GM19043 (cell line): ENCODE data around the gene JOSD2.
"Not testable (repeated sequence)": the region's sequence is repeated elsewhere in the genome, so short reads cannot be mapped to it uniquely, and the experiment has no call there.

Experiments used
- ATAC-seq: cut with Tn5 transposase; IDR thresholded peaks from one replicate; pipeline ENCODE4 v1.9.1; 2021; ENCODE audit warnings: low read depth; ENCODE audit not compliant: unreplicated experiment

JOSD2 gene

GRCh38 chr19:50478901-50479715, 31.9 kb downstream of the JOSD2 start:
- ATAC-seq, result no peak

- ATAC-seq, result no peak
Observed at GRCh38 chr19:50477751-50478515, 33.1 kb downstream of the JOSD2 start.

GRCh38 chr19:50476907-50477238, 34.1 kb downstream of the JOSD2 start:
- ATAC-seq, result no peak

GRCh38 chr19:50476224-50476906, 34.6 kb downstream of the JOSD2 start, which contains the start of the genes EMC10 and GARIN5A:
Gene EMC10, plus strand, starts transcription at chr19:50476507. Its CDS starts 38 bp downstream, at chr19:50476545.
Gene GARIN5A, minus strand, starts transcription at chr19:50476848. Its CDS starts 460 bp downstream, at chr19:50476388.
- ATAC-seq, result no peak

GRCh38 chr19:50475736-50476223, 35.2 kb downstream of the JOSD2 start:
- ATAC-seq, result no peak

GRCh38 chr19:50475101-50475568, 35.9 kb downstream of the JOSD2 start:
- no peak for ATAC-seq

- not testable (repeated sequence) for ATAC-seq
Observed at GRCh38 chr19:50473336-50473735, 37.7 kb downstream of the JOSD2 start.

- ATAC-seq, result no peak
Observed at GRCh38 chr19:50468818-50469217, 42.2 kb downstream of the JOSD2 start.

- ATAC-seq, result no peak
Observed at GRCh38 chr19:50467566-50467965, 43.4 kb downstream of the JOSD2 start.

GRCh38 chr19:50466706-50467039, 44.3 kb downstream of the JOSD2 start:
- ATAC-seq, result no peak

- no peak for ATAC-seq
Observed at GRCh38 chr19:50465986-50466705, 44.8 kb downstream of the JOSD2 start.

- ATAC-seq, result no peak
Observed at GRCh38 chr19:50465000-50465399, 46.0 kb downstream of the JOSD2 start.

- no peak for ATAC-seq
Observed at GRCh38 chr19:50464348-50464747, 46.6 kb downstream of the JOSD2 start.

- ATAC-seq, result no peak
Observed at GRCh38 chr19:50462970-50463369, 48.0 kb downstream of the JOSD2 start.

GRCh38 chr19:50461066-50461875, 49.7 kb downstream of the JOSD2 start:
- no peak for ATAC-seq

GRCh38 chr19:50460161-50460765, 50.7 kb downstream of the JOSD2 start:
- ATAC-seq, result no peak

- ATAC-seq, result no peak
Observed at GRCh38 chr19:50459638-50460037, 51.4 kb downstream of the JOSD2 start.

- ATAC-seq, result no peak
Observed at GRCh38 chr19:50459067-50459456, 51.9 kb downstream of the JOSD2 start.

GRCh38 chr19:50458396-50459066, 52.5 kb downstream of the JOSD2 start:
- no peak for ATAC-seq
